ACC112 (cell line): ENCODE results near the gene CHTF18.

ENCODE experiments used
- H2AFZ ChIP-seq: fragments of 200-600 bp; sonication (generic); one replicate; pipeline ENCODE4 v1.6.0; 2017; ENCODE audit warnings: antibody characterized with exemption, low read length; ENCODE audit not compliant: unreplicated experiment
- H3K27ac ChIP-seq: fragments of 200-600 bp; sonication (generic); 2 replicates; pipeline ENCODE4 v1.5.1; 2014; ENCODE audit warnings: low read depth, mild to moderate bottlenecking, antibody characterized with exemption, low read length, moderate library complexity
- H3K27me3 ChIP-seq: fragments of 200-600 bp; sonication (generic); 2 replicates; pipeline ENCODE4 v1.6.1; 2014; ENCODE audit warnings: mild to moderate bottlenecking, antibody characterized with exemption, low read length, moderate library complexity, mixed read lengths; ENCODE audit not compliant: insufficient read depth
- H3K36me3 ChIP-seq: fragments of 200-600 bp; sonication (generic); 2 replicates; pipeline ENCODE4 v1.6.1; 2016; ENCODE audit warnings: mild to moderate bottlenecking, antibody characterized with exemption, low read length, moderate library complexity, mixed read lengths; ENCODE audit not compliant: insufficient read depth
- H3K4me1 ChIP-seq: fragments of 200-600 bp; sonication (generic); one replicate; pipeline ENCODE4 v1.6.1; 2016; ENCODE audit warnings: low read length, mixed read lengths; ENCODE audit not compliant: insufficient read depth, unreplicated experiment, control insufficient read depth
- H3K4me3 ChIP-seq: fragments of 200-600 bp; sonication (generic); 2 replicates; pipeline ENCODE4 v1.5.1; 2014; ENCODE audit warnings: mild to moderate bottlenecking, low read depth, low read length
- H3K79me2 ChIP-seq: fragments of 200-600 bp; sonication (generic); one replicate; pipeline ENCODE4 v1.6.0; 2016; ENCODE audit warnings: low read length; ENCODE audit not compliant: control insufficient read depth, unreplicated experiment, insufficient read depth

The CHTF18 gene

GRCh38 chr16:760545-761343 is 27.7 kb upstream of the CHTF18 start, which contains the start of gene MSLN:
Gene MSLN (plus strand): TSS chr16:760734. CDS start chr16:762681, 1,947 bp downstream.
- Histone ChIP-seq H3K27ac (no peak within 1 kb of the TSS), H3K4me1 (no peaks in the 10 kb centered on the region), H3K4me3 (no peak within 1 kb of the TSS)

GRCh38 chr16:761625-762513 is 26.6 kb upstream of the CHTF18 start:
- no peaks in the 10 kb centered on the region for H3K36me3 ChIP-seq
- H2AFZ ChIP-seq, result no peak overlapping the region
- no peak overlapping the region for H3K27ac ChIP-seq
- H3K4me1 ChIP-seq, result no peaks in the 10 kb centered on the region
- H3K79me2 ChIP-seq, result no peaks in the 10 kb centered on the region
- no peak overlapping the region for H3K4me3 ChIP-seq
- H3K27me3 ChIP-seq, result no peaks in the 10 kb centered on the region

More at GRCh38 chr16:760545-761343, 27.7 kb upstream of the CHTF18 start, which contains the start of gene MSLN:
- H3K79me2 ChIP-seq, result no peaks in the 10 kb centered on the region
- no peaks in the 10 kb centered on the region for H3K36me3 ChIP-seq
- H2AFZ ChIP-seq, result no peak within 1 kb of the TSS
- no peaks in the 10 kb centered on the region for H3K27me3 ChIP-seq

GRCh38 chr16:762595-763268 is 25.7 kb upstream of the CHTF18 start:
- Histone ChIP-seq H2AFZ (no peak overlapping the region), H3K4me3 (no peak overlapping the region), H3K27me3 (no peaks in the 10 kb centered on the region), H3K27ac (no peak overlapping the region), H3K4me1 (no peaks in the 10 kb centered on the region), H3K36me3 (no peaks in the 10 kb centered on the region), H3K79me2 (no peaks in the 10 kb centered on the region)

GRCh38 chr16:763369-764183 is 24.8 kb upstream of the CHTF18 start:
- Histone ChIP-seq H3K79me2 (no peaks in the 10 kb centered on the region), H2AFZ (no peak overlapping the region), H3K4me1 (no peaks in the 10 kb centered on the region), H3K4me3 (no peak overlapping the region), H3K27ac (no peak overlapping the region), H3K27me3 (no peaks in the 10 kb centered on the region), H3K36me3 (no peaks in the 10 kb centered on the region)

GRCh38 chr16:764184-764750 is 24.2 kb upstream of the CHTF18 start:
- H3K79me2 ChIP-seq, result no peaks in the 10 kb centered on the region
- H2AFZ ChIP-seq, result no peak overlapping the region
- no peaks in the 10 kb centered on the region for H3K36me3 ChIP-seq
- no peaks in the 10 kb centered on the region for H3K4me1 ChIP-seq
- no peaks in the 10 kb centered on the region for H3K27me3 ChIP-seq
- H3K27ac ChIP-seq, result no peak overlapping the region
- no peak overlapping the region for H3K4me3 ChIP-seq

GRCh38 chr16:764848-765487 is 23.5 kb upstream of the CHTF18 start:
- Histone ChIP-seq H2AFZ (no peak overlapping the region), H3K36me3 (no peaks in the 10 kb centered on the region), H3K4me1 (no peaks in the 10 kb centered on the region), H3K27ac (no peak overlapping the region), H3K79me2 (no peaks in the 10 kb centered on the region), H3K27me3 (no peaks in the 10 kb centered on the region), H3K4me3 (no peak overlapping the region)

GRCh38 chr16:765488-765865 is 22.9 kb upstream of the CHTF18 start:
- Histone ChIP-seq H3K79me2 (no peaks in the 10 kb centered on the region), H2AFZ (no peak overlapping the region), H3K4me1 (no peaks in the 10 kb centered on the region), H3K27me3 (no peaks in the 10 kb centered on the region), H3K36me3 (no peaks in the 10 kb centered on the region), H3K4me3 (no peak overlapping the region), H3K27ac (no peak overlapping the region)

GRCh38 chr16:766008-766819 is 22.2 kb upstream of the CHTF18 start:
- Histone ChIP-seq H3K27ac (no peak overlapping the region), H3K36me3 (no peaks in the 10 kb centered on the region), H3K4me1 (no peaks in the 10 kb centered on the region), H3K79me2 (no peaks in the 10 kb centered on the region), H3K27me3 (no peaks in the 10 kb centered on the region), H3K4me3 (no peak overlapping the region), H2AFZ (no peak overlapping the region)
